Left lung (tissue), 10 donors: ENCODE data around the gene CD180. TPM values are rescaled to one million over a fixed set of nuclear protein-coding genes. Genes with fewer than 3 reads are reported as not detected.

Source experiments
- ATAC-seq: fragments of 200-7000 bp; cut with Tn5 transposase; one replicate; pipeline ENCODE4 v1.9.1; 2020; ENCODE audit warnings: moderate library complexity
- DNase-seq, 4 donors: peaks; one replicate each; pipeline ENCODE4 v3.0.0-alpha.2; 2013 to 2020
- H3K27ac ChIP-seq, 2 donors: fragments of 200-600 bp; sonication (generic) in 1 of 2; one replicate each; pipeline versions ENCODE4 v1.5.0 to v1.8.0; 2020 to 2021
- H3K27me3 ChIP-seq, 2 donors: fragments of 200-600 bp; sonication (generic) in 1 of 2; one replicate each; pipeline versions ENCODE4 v1.5.0 to v1.8.0; 2020 to 2021
- H3K36me3 ChIP-seq, 2 donors: fragments of 200-600 bp; sonication (generic) in 1 of 2; one replicate each; pipeline versions ENCODE4 v1.5.0 to v1.8.0; 2020 to 2021
- H3K4me1 ChIP-seq, 2 donors: fragments of 200-600 bp; one replicate each; pipeline ENCODE4 v1.8.0; 2021
- H3K4me3 ChIP-seq, 2 donors: fragments of 200-600 bp; sonication (generic) in 1 of 2; one replicate each; pipeline versions ENCODE4 v1.5.0 to v1.8.0; 2020 to 2021; ENCODE audit warnings: mild to moderate bottlenecking in 1 of 2
- H3K9me3 ChIP-seq, 2 donors: fragments of 200-600 bp; sonication (generic) in 1 of 2; one replicate each; pipeline versions ENCODE4 v1.5.0 to v1.8.0; 2020 to 2021
- CTCF ChIP-seq, 2 donors: fragments of 200-600 bp; sonication (generic) in 1 of 2; IDR thresholded peaks; one replicate each; pipeline versions ENCODE4 v1.5.0 to v1.8.0; 2021; ENCODE audit warnings: antibody characterized with exemption in 2 of 2
- intact Hi-C, 2 donors: fragments of 100-400 bp; cut with DNase I; formaldehyde crosslinking; loops; one replicate each; pipeline versions ENCODE4 v1.11.2 to v1.14.2; 2022
- polyA plus RNA-seq, 6 donors: library from polyadenylated mRNA; unstranded; fragments of 120-200 nt; gene quantifications; one replicate each; pipeline ENCODE4 v1.2.1, GENCODE V29; 2013; ENCODE audit not compliant: insufficient read length in 6 of 6
- total RNA-seq, 2 donors: library from RNA; stranded (reverse); fragmentation: NEBNext Ultra II Directional; extraction: Animal tissue kit (Norgen Biotek cat#: 25700); gene quantifications; one replicate each; pipeline ENCODE4 v1.2.1, GENCODE V29; 2021
- donor health status: DM: no; HTN: yes; CAD: no.
- donor health status: DM: no; HTN: no; CAD: no.

Gene CD180
- total and polyA plus RNA-seq, 8 donors, result 0.53 to 9.4 (median 1.1) TPM

GRCh38 chr5:67190861-67191260, 5.7 kb downstream of the CD180 start:
- DNase-seq (no peak), ATAC-seq (no peak)
- Histone ChIP-seq H3K27ac (no peak overlapping the region), H3K9me3 (no peaks in the 10 kb centered on the region), H3K36me3 (no peaks in the 10 kb centered on the region), H3K4me1 (peaks cover 6 to 53% of the 10 kb centered on the region in 2 donors), H3K27me3 (no peaks in the 10 kb centered on the region), H3K4me3 (no peak overlapping the region)
- no peak for TF ChIP-seq CTCF (IDR thresholded peaks at IDR 0.05)
- intact Hi-C loops, result no loop called here

GRCh38 chr5:67190410-67190809, 6.2 kb downstream of the CD180 start:
- Histone ChIP-seq H3K27me3 (no peaks in the 10 kb centered on the region), H3K9me3 (no peaks in the 10 kb centered on the region), H3K4me1 (peaks cover 6 to 53% of the 10 kb centered on the region in 2 donors), H3K4me3 (no peak overlapping the region), H3K36me3 (no peaks in the 10 kb centered on the region), H3K27ac (no peak overlapping the region)
- TF ChIP-seq CTCF (IDR thresholded peaks at IDR 0.05), result no peak
- DNase-seq, result no peak
- ATAC-seq, result no peak
- intact Hi-C loops, result no loop called here

- Histone ChIP-seq H3K9me3 (no peaks in the 10 kb centered on the region), H3K4me3 (no peak overlapping the region), H3K4me1 (peaks cover 6 to 53% of the 10 kb centered on the region in 2 donors), H3K36me3 (no peaks in the 10 kb centered on the region), H3K27ac (no peak overlapping the region), H3K27me3 (no peaks in the 10 kb centered on the region)
- no peak for TF ChIP-seq CTCF (IDR thresholded peaks at IDR 0.05)
- no peak for DNase-seq
- intact Hi-C loops, result no loop called here
- ATAC-seq, result no peak
These were observed 6.7 kb downstream of the CD180 start for GRCh38 chr5:67189931-67190330.

GRCh38 chr5:67189079-67189354, 7.6 kb downstream of the CD180 start:
- ATAC-seq, result no peak
- Histone ChIP-seq H3K27ac (peak overlapping the region in 1 of 2 donors; percentile 53), H3K9me3 (no peaks in the 10 kb centered on the region), H3K4me3 (no peak overlapping the region), H3K4me1 (peaks cover 5 to 53% of the 10 kb centered on the region in 2 donors), H3K27me3 (no peaks in the 10 kb centered on the region), H3K36me3 (no peaks in the 10 kb centered on the region)
- no peak for TF ChIP-seq CTCF (IDR thresholded peaks at IDR 0.05)
- no peak for DNase-seq
- intact Hi-C loops, result no loop called here

- peak overlapping the region in 1 of 2 donors; percentile 53 for H3K27ac ChIP-seq
- no peaks in the 10 kb centered on the region for H3K27me3 ChIP-seq
- H3K9me3 ChIP-seq, result no peaks in the 10 kb centered on the region
- H3K4me1 ChIP-seq, result peaks cover 0 to 47% of the 10 kb centered on the region in 2 donors
- no peak for TF ChIP-seq CTCF (IDR thresholded peaks at IDR 0.05)
- H3K4me3 ChIP-seq, result no peak overlapping the region
- DNase-seq, result no peak
- peaks cover 0 to 2% of the 10 kb centered on the region in 2 donors for H3K36me3 ChIP-seq
- ATAC-seq, result no peak
- intact Hi-C loops, result no loop called here
These were observed 8.1 kb downstream of the CD180 start for GRCh38 chr5:67188274-67189078.
